Cardiac septum (tissue), 1 donor: ENCODE data around the gene MYADML2. TPM values are rescaled to one million over a fixed set of nuclear protein-coding genes. Genes with fewer than 3 reads are reported as not detected.
"Not testable (repeated sequence)": the region's sequence is repeated elsewhere in the genome, so short reads cannot be mapped to it uniquely, and the experiment has no call there.

Experiments
- DNase-seq: peaks from one replicate; pipeline ENCODE4 v3.0.0-alpha.2; 2020; ENCODE audit warnings: low spot score
- intact Hi-C: fragments of 100-400 bp; cut with DNase I; formaldehyde crosslinking; loops from one replicate; pipeline ENCODE4 v1.14.0; 2022
- total RNA-seq: library from RNA; stranded (reverse); fragmentation: NEBNext Ultra II Directional; extraction: Animal tissue kit (Norgen Biotek cat#: 25700); gene quantifications from one replicate; pipeline ENCODE4 v1.2.1, GENCODE V29; 2021
- donor health status: DM: no; HTN: no; CAD: no.

Gene MYADML2
- total RNA-seq, 1 donor from 2014 or later = 4.4 TPM

DNA sequence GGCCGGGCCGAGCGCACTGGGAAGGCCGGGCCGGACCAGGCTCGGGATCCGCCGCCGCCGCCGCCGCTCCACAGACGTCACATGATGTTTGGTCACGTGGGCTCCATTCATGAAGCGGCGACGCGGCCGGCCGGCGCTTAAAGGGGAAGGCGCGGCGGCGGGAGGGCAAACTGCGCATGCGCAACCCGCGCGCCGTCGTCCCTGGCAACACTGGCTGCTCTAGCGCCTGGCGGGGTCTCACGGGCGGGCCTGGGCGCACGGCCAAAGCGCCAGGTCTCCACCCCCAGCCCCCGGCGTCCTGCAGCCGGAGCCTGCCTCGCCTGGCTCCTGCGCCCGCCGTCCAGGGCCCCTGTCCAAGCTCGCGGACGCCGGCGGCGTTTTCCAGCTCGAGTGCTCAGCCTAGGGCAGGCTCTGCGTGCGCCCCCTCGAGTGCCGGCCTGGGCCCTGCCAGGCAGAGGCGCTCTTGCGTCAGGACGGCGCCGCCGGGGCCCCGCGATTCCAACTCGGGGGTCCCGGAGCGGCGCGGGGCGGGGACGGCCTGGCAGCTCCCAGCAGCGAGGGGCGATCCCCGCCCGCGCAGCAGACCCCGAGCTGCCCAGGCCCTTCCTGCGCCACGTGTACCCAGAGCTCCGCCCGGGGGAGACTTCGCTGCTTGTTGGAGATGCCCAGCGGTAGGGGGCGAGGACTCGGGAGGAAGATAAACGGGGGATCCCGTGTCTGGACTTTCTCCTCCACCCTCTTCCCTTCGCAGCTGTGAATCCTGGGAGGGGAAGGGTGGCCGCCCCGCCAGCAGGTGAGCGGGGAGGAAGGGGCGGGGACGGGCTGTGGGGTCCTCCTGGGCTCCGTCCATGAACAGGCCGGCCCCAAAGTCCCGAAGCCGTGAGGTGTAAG lies 19.1 kb downstream of the MYADML2 start, which contains the start of gene MAFG:
Gene MAFG, minus strand, starts transcription at position 83 of the 891 bp plus-strand sequence. CDS start 4,550 bp downstream, outside the sequence.
- peak; percentile 94 for DNase-seq
- intact Hi-C loops = loop anchor here (5.0 kb wide), 1 partner anchor 56 kb away; the partner anchor contains the start of gene ARHGDIA

DNA sequence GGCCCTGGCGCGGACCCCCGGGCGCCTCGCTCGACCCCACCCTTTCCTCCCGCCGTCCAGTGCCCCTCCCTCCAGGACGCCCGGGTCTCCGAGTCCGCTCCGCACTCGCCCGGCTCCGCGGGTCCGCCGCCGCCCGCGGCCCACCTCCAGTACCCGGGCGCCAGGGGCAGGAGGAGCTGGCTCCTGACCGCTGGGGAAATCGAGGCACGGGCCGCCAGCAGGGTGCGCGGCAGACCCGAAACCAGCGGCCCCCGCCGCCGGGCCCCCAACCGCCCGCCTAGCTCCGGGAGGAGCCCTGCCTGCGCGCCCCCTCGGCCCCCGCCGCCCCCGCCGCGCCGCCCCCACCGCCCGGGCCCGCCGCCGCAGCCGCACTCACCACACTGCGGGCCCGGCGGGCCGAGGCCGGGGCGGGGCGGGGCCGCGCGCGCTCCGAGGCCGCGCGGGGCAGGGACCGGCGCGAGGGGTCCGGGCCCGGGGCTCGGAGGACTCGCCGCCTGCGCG lies 19.8 kb downstream of the MYADML2 start:
- no peak for DNase-seq
- intact Hi-C loops = loop anchor here (5.0 kb wide), 1 partner anchor 55 kb away; the partner anchor contains the start of gene ARHGDIA

DNA sequence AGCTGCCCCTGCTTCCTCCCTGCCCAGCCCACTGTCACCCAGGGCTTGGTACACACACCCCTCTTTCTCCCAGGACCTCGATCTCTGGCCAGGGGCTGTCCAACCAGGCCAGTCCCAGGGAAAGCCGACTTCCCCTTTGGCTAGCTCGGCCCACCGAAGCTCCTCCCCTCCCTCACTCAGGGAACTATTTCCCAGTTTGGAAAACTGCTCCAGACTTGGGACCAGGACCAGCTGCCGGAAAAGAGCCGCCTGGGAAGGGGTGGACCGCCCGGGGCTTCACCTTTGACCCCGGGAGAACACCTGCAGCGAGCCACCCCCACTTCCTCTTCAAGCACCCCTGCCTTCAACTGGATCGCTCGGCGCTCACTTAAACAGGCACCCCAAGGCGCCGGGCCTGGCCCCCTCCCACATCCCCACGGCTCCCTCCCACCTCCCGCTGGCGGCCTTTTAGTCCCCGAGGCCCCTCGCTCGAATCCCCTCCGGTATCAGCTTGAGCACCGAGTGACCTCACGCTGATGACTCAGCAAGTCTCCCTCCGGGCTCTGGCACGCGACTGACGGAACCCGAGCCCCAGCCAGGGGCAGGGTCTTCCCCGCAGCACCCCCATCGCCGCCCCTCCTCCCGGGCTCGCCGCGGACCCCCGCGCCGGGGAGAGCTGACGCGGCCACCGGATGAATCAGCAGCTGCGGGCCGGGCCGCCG lies 20.4 kb downstream of the MYADML2 start:
- intact Hi-C loops = loop anchor here (5.0 kb wide), 1 partner anchor 54 kb away; the partner anchor contains the start of gene ARHGDIA
- peak; percentile 87 for DNase-seq

DNA sequence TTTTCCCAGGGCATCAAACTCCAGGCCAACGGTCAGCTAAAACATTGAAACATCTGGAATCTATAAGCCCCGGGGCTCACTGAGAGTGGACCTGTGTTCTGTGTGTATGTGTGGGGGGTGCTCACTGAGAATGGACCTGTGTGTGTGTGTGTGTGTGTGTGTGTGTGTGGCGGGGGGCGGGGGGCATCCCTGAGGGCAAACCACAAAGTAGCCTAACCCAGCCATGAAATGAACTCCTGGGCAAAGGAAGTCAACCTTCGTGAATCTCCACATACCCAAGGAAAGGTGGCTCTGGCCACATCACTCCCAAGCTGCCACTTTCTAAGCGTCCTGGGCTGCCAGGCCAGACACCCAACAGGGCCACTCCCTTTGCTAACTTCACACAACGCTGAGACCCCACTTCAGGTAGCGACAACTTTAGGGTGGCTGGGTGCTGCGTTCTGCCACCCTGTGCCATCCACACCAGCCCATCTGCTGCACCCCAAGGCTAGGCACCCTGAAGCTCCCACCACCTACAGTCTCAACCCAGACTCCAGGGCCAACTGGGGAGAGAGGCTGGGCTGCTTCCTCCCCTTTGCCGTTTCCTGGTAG lies 21.1 kb downstream of the MYADML2 start:
- no peak for DNase-seq
- intact Hi-C loops = loop anchor here (5.0 kb wide), 1 partner anchor 54 kb away; the partner anchor contains the start of gene ARHGDIA

DNA sequence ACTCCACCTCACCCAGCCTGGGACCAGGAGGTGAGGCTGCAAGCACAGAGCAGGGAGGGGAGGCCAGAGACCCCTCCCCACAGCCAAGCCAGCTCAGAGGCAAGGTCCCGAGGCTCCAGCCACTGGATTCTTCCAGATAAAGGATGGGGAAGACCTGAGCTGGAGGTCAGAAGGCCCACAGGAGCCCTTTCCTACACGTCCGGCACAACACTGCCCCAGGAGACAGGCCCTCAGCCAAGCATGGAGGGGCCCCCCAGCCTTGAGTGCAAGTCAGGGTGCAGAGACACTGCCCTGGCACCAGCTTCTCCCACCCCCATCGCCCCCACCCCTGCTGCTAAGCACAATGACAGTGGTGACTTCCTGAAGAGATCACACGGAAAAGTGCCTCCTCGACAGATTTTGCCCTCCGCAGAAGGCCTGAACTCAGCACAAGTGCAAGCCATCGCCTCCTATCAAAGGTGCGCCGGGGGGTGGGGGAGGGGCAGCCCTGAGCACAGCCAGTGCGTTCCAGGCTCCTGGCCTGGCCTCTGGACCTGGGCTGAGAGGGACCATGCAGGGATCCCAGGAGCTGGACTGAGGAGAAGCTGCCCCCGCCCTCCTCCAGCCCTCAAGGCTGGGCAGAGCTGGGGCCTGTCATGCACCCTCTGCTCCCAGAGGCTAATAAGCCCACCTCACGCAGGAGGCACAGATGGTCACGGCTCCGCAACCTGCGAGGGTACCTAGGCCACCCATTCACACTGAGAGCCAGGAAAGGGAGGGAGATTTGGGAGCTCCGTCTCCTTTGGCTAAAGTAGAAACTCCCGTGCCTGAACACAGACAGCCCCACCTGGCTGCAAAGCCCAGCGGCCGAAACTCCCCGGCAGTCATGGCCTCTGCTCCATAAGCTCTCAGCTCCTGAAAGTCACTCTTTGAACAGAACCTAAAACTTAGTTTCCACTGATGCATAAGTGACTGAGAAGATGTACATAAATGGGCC lies 22.2 kb downstream of the MYADML2 start:
- intact Hi-C loops = loop anchor here (5.0 kb wide), 1 partner anchor 53 kb away; the partner anchor contains the start of gene ARHGDIA
- no peak for DNase-seq

DNA sequence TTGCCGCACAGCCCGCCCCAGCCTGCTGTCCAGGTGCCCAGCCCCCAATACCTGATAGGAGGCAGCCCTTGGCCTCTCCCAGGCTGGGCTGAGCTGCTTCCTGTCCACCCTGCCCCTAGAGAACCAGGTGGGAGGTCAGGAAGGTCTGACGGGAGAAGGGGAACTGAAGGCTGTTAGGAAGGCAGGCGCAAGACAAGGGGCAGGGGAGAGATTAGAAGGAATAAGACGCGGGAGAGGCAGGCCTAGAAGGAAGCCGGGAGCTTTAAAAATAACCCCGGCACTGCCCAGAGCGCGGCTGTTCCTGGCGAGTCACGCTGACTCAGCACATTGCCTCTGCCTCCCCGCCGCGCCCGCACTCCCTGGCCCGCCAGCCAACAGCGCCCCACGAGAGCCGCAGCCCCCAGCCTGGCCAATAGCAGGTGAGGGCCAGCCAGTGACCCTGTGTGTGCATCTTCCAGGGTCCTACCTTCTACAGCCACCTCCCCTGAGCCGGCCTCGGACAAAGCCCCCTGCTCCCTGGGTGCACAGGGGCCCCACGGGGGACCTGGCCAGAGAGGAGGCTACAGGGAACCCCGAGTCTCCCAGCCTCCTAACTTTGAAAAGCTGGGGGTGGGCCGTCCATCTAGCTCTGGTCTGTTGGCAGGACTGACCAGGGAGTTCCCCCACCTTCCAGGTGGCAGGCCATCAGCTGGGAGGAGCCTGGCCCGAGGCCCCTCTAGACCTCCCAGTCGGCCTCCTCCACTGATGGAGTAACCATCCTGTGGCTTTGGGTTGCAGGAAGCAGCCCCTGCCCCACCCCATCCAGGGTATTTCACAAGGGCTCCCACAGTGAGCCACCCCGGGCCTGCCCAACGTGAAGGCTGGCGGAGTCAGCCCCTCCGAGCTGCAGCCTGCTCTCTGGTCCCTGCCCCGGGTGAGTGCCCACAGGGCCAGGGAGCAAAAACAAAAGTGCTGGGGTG lies 23.5 kb downstream of the MYADML2 start:
- DNase-seq = peak; percentile 95
- intact Hi-C loops = no loop called here

DNA sequence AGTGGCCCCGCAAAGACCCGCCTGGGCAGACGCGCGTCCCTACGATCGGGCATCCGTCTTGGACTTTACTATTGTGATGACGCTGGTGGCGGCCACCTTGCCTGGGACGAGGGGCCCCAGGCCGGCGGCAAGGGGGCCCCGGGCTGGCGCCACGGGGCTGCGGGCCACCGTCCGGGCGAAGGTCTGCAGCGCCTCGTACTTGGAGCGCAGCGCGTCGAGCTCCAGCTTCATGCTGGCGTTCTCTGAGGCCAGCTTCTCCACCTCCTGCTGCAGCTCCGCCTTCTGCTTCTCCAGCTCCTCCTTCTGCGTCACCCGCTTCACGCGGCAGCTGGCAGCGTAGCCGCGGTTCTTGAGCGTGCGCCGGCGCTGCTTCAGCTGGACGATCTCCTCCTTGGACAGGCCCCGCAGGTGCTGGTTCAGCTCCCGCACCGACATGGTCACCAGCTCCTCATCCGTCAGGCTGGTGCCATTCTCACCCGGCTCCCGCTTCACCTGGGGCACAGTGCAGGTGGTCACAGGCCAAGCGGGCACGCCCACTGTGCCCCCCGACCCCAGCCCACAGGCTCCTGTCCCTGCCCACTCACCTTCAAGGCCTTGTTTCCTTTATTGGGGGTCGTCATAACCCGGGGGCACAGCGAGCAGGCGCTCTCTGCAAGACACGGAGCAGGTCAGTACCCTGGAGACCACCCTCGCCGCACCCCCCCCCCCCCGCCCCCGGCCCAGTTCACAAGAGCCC lies 24.3 kb downstream of the MYADML2 start:
- intact Hi-C loops = no loop called here
- DNase-seq = no peak

DNA sequence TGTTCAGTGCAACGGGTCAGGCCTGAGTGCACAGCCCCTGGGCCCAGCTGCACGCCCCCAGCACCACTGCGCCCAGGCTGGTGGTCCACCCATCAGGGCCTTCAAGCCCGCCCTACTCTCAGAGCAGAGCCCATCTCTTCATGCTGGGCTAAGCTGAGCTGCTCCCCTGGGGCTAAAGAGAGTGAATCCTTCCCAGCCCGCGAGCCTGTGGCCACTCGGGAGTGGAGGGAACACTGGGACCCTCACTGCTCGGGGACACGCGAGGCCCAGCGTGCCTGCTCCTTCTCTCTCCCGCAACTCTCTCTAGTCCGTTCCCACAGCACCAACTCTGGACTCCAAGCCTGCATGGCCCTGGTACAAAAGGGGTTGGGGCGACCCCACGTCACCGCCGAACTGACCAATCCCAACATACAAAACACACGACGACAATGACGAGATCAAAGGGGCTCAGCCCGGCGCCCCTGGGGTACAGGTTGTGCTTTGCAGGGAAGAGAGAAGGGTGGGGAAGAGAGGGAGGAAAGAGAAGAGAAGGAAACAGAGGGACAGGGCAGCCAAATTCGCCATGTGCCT lies 25.0 kb downstream of the MYADML2 start:
- DNase-seq = no peak
- intact Hi-C loops = no loop called here

DNA sequence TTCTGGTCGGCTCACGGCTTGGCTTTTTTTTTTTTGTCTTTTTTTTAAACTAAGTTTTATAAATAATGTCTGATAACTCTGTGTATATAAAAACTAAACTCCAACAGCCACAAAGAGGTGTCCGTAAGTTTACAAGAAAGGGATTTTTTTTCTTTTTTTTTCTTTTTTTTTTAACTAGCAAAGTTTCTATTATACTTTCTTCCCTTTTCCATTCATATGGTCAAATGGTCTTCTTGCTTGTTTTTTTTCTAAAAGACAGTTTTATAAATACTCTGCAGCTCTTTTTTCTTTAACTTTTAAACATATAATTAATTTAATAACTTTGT lies 25.5 kb downstream of the MYADML2 start:
- intact Hi-C loops = no loop called here
- no peak for DNase-seq

DNA sequence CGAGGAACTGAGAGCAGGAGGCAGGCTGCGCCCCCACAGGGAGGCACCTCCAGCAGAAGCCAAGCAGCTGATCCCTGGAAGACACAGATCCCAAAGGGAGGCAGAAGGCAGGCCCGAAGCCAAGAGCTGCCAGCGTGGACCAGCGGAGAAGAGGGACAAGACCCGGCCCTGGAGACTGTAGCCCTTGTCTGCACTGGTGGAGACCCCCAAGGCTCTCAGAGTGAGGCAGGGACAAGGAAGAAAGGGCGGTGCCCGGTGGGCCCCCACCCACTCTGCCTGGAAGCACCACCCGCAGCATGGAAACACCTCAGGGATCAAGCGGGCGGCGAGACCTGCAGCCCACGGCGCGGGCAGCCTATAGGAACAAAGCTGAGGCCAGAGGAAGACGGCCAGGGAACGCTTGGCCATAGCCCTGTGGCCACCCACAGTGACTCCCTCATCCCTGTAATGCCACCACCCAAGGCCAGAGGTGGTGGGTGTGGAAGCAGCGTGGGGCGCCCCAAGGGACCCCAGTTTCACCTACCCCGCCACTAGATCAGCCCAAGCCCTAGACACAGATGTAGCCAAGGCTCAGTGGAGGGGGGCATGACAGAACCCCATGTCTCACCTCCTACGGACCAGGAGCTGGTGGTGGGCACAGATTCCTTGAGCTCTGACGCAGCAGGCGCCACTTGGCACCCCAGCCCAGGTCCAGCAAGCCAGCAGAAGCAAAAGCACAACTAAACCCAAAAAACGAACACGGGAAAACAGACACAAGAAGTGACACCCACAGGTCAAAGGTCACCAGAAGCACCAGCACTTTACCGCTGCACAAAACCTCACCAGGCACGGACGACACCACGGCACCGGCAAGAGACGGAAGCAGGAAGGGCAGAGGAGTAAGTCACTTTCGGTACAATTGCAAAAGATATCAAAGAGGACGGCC lies 26.2 kb downstream of the MYADML2 start:
- intact Hi-C loops = no loop called here

DNA sequence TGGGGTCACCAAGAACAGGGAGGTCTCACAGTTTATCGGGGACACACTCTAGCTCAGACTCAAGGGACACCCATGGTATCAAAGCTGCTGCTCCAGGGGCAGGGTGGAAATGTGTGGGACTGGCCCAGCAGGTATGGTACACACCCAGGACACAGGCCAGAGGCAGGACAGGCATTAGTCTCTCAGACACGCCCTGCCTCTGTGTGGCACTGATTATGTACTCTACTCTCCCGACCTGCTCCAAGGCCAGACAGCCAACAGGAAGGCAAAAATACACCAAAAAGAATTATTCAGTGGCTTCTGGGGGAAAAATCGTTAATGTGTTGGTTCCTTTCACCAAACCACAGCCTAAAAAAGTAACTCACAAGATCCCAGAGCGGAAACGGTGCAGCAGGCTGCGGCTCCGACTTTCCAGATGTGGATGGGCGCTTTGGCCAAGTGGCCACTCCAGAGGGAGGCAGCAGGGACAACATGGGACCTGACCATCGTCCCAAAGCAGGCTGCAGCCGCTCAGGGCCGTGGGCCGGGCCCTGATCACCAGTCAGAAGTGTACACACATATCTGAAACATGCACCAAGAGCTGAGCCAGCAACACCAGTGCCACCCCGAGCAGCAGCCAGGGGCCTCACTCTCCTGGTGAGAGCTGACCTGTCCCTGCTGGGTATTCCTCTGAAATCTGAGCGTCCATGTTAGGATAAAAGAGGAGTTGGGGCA lies 28.0 kb downstream of the MYADML2 start:
- intact Hi-C loops = no loop called here

More for the DNA sequence above, 26.2 kb downstream of the MYADML2 start:
- no peak for DNase-seq

DNA sequence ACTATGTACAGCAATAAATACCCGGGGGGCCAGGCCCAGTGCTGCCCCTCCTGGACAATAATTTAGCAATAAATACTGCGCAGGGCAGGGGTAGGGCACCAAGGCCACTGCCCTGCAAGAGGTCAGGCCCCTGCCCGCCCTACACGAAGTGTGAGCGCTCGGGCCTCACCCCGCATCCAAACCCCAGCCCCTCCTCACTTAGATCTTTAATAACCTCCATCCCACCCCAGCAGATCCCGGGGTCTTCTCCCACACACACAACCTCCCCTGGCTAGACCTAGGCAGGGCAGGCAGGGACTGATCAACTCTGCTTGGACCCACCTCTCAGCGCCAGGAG lies 28.7 kb downstream of the MYADML2 start:
- intact Hi-C loops, DNase-seq: not testable (repeated sequence)

More for the DNA sequence above, 28.0 kb downstream of the MYADML2 start:
- no peak for DNase-seq

DNA sequence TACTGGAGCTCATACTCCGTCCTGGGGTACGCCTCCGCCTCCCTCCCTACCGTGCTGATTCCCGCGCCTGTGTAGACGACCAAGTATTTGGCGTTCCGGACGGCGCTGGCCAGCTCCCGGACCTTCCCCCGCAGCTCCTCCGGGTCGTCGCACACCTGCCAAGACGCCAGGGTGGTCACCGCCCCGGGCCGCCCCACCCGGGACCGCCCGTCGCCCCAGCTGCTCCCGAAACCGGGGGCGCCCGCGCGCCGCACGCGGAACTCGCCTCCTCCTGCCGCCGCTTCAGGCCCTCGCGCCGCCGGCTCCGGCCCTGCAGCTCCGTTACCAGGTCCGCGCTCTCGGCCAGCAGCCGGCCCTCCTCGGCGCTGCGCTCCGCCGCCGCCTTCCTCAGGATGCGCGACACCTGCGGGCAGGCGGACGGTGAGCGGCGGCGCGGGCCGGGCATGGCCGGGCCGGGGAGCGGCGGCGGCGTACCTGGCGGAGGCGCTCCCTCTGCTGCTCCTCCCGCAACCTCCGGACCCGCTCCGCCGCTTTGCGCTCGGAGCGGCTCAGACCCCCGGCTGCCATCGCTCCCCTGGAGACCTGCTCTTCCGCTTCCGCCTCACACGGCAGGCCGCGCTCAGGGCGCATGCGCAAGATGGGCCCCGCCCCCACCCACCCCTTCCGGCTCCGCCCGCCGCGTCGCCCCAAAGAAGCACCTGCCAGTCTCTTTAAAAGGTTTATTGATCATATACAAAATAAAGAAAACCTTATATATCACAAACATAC lies 29.3 kb downstream of the MYADML2 start, which contains the start of gene SIRT7:
Gene SIRT7, minus strand, starts transcription at position 612 of the 768 bp plus-strand sequence. Its CDS starts 45 bp downstream, at position 567.
- peak; percentile 91 for DNase-seq
- intact Hi-C loops = no loop called here
